Activated CD4-positive, CD25-positive, alpha-beta regulatory T cell (primary cell): ENCODE measurements around the gene SMC1A.
"Not testable (repeated sequence)": the region's sequence is repeated elsewhere in the genome, so short reads cannot be mapped to it uniquely, and the experiment has no call there.

ENCODE experiments used
- DNase-seq, 4 experiments: peaks; one replicate each; lab custom pipeline; 2025; lab: John Stamatoyannopoulos, UW

The SMC1A gene

GRCh38 chrX:53422086-53422860 is at the start of gene SMC1A:
Gene SMC1A, minus strand, starts transcription at chrX:53422654. Its CDS starts 54 bp downstream, at chrX:53422600.
- DNase-seq: peak; percentile 77 to 85 (median 83)

- no peak for DNase-seq
Measured at GRCh38 chrX:53471346-53471745, 48.9 kb upstream of the SMC1A start.

GRCh38 chrX:53468659-53469058 is 46.2 kb upstream of the SMC1A start:
- not testable (repeated sequence) for DNase-seq

- DNase-seq: no peak
Measured at GRCh38 chrX:53458082-53458481, 35.6 kb upstream of the SMC1A start.

- DNase-seq: no peak
Measured at GRCh38 chrX:53456254-53456653, 33.8 kb upstream of the SMC1A start.

- DNase-seq: no peak
Measured at GRCh38 chrX:53452812-53453211, 30.4 kb upstream of the SMC1A start.

- no peak for DNase-seq
Measured at GRCh38 chrX:53449632-53450031, 27.2 kb upstream of the SMC1A start.

GRCh38 chrX:53447441-53447840 is 25.0 kb upstream of the SMC1A start:
- no peak for DNase-seq

- peak in 2 of 4 experiments; percentile 1 to 2 for DNase-seq
Measured at GRCh38 chrX:53445977-53446376, 23.5 kb upstream of the SMC1A start.

- DNase-seq: no peak
Measured at GRCh38 chrX:53442322-53442631, 19.8 kb upstream of the SMC1A start.

GRCh38 chrX:53441531-53442321 is 19.3 kb upstream of the SMC1A start:
- peak; percentile 25 to 47 (median 40) for DNase-seq

- no peak for DNase-seq
Measured at GRCh38 chrX:53440621-53441517, 18.4 kb upstream of the SMC1A start.

- DNase-seq: no peak
Measured at GRCh38 chrX:53440101-53440500, 17.6 kb upstream of the SMC1A start.

GRCh38 chrX:53438832-53439230 is 16.4 kb upstream of the SMC1A start:
- no peak for DNase-seq

- DNase-seq: no peak
Measured at GRCh38 chrX:53438174-53438831, 15.8 kb upstream of the SMC1A start.

GRCh38 chrX:53437206-53437605 is 14.8 kb upstream of the SMC1A start:
- no peak for DNase-seq

GRCh38 chrX:53435997-53436396 is 13.5 kb upstream of the SMC1A start:
- DNase-seq: peak; percentile 2 to 16 (median 8)

GRCh38 chrX:53433651-53434639 is 11.5 kb upstream of the SMC1A start, which contains the start of gene HSD17B10:
Gene HSD17B10, minus strand, starts transcription at chrX:53434370. Its CDS starts 25 bp downstream, at chrX:53434345.
- peak; percentile 53 to 78 (median 68) for DNase-seq

GRCh38 chrX:53430231-53430630 is 7.8 kb upstream of the SMC1A start:
- DNase-seq: no peak

- no peak for DNase-seq
Measured at GRCh38 chrX:53429755-53430154, 7.3 kb upstream of the SMC1A start.
